NCI-H226 (cell line): ENCODE measurements around the gene DOCK11.

ENCODE experiments used
- DNase-seq: peaks from one replicate; pipeline ENCODE4 v3.0.0-alpha.2; 2015

Gene DOCK11

GRCh38 chrX:118502161-118502789 lies 6.7 kb downstream of the DOCK11 start:
- DNase-seq, result no peak

- no peak for DNase-seq
Observed at GRCh38 chrX:118503260-118504041, 7.8 kb downstream of the DOCK11 start.

GRCh38 chrX:118504581-118504980 lies 9.0 kb downstream of the DOCK11 start:
- DNase-seq, result no peak

DNA sequence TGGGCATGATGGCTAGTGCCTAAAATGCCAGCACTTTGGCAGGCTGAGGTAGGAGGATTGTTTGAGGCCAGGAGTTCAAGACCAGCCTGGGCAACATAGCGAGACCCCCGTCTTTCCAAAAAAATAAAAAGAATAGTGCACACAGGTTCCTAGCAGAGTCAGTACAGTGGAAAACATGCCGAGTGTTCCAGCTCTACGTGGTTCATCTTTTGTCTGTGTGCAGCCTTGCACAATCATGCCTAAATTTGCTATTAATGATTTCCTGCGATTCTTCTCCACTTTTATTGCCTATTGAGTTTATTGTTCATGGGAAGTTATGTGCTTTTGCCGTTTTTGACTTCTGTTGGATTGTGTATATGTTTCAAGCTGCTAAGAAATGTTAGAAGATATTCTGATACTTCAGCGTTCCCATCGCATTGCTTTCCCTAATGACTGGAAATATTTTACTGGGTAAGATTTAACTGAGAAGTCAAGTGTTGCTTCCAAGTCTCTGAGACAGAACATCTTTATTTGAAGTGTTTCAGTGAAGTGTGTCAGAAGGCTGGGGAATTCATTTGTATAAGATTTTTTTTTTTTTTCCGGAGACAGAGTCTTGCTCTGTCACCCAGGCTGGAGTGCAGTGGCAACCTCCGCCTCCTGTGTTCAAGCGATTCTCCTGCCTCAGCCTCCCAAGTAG lies 11.3 kb downstream of the DOCK11 start:
- no peak for DNase-seq

DNA sequence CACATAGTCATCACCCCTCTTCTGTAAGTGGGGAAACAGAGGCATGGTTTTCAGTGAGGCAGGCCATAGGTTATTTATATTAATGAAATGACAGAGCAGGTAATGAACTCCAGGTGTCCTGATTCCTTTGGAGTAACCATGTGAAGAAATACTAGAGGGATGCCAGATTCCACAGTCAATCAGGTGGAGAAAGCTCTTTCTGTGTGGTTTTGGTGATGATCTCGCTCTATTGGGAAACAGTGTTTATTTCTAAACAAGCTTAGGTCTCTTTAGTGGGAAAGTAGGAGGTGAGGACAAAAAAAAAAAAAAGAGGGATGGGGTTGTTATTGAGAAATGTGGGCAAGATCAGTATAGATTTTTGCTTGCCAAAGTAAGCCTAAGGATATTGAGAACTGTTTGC lies 12.2 kb downstream of the DOCK11 start:
- no peak for DNase-seq

- DNase-seq, result no peak
Observed at GRCh38 chrX:118508221-118508620, 12.6 kb downstream of the DOCK11 start.

GRCh38 chrX:118508635-118509034 lies 13.0 kb downstream of the DOCK11 start:
- DNase-seq, result no peak

- no peak for DNase-seq
Observed at GRCh38 chrX:118510111-118510510, 14.5 kb downstream of the DOCK11 start.

DNA sequence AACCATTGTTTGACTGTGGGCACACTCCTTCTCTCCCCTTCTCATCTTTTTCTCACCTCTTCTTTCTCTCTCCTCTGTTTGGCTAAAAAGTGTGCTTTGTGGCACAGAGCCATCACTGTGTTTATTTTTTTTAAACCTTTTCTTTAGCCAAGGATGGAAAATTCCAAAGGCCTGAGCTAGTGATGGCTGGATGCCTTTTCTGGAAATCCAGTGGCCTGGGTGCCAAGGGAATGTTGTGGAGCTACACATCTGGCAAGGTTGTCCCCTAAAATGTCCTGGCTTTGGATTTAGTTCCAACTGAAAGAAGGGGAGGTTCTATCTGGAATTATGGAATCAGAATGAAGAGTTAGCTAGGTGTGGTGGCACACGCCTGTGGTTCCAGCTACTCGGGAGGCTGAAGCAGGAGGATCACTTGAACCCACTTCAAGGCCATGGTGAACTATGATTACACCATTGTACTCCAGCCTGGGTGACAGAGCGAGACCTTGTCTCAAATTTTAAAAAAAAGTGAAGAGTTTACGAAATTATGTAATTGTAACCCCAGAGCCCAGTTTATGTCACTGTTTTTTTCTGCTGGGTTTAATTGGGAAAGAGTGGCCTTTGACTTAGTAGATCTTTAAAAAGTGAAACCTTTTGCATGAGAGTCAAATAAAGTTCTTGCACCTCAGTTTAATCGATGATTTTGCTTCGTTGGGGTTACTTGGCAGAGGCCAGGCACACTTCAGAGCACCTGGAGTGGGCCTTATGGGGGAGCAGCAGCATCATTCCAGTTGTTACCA lies 17.7 kb downstream of the DOCK11 start:
- DNase-seq, result no peak

- no peak for DNase-seq
Observed at GRCh38 chrX:118519411-118520215, 24.0 kb downstream of the DOCK11 start.

DNA sequence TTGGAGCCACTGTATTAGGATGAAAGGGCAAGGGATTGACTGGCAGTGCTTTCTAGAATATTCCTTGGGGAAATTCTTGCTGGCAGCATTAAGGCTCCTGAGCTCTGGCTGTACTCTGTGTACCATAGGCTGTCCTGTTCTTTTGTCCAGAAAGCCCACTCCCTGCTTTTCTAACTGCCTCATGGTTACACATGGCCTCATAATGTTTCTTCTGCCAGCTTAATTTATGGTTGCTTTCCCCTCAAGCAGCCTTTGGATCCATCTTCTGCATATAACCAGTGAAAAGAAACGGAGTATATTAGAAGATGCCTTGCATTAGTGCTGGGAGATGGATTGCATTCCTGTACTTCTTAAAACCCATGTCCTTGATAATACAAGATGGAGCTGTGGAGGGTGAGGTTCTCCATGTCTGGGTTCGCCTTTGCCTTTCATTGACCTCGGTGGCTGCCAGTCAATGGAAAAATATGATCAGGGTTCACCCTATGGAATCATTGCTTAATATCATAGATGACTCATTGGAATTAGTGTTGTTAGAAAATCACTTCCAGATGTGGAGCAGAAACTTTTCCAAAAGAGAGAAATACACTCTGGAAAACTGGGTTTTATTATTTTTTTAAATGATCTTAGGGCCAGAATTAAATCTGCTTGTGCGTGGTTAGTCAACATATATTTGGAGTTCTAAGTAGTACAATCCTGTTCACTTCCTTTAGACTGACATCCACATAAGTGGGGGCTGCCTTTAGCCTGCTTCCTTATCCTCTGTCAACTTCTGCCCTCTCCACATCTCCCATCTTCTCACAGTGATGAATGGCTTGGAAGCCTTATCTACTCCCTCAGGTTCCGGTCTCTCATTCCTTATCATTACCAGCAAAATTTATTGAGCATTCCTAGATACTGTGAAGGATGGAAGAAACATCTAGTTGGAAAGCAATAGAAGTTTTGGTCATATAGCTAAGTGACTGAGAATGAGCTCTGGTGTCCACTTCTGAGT lies 24.9 kb downstream of the DOCK11 start:
- peak; percentile 68 for DNase-seq

DNA sequence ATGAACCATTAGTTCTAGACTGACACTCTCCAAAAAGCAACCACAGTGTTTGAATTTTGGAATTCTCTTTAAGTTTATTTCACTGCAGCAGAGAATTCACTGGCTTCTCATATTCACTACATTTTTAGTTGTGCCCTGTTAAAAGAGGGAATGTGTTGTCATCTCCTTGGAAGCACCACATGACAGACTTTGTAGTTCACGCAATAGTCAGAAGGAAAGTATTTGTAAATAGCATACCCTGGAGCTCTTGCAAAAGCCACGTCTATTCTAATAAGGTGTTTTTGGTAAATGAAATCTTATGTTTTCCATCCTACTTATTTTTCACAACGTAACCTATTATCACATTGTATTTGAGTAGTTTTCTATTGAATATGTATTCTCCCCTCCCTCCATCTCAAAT lies 25.8 kb downstream of the DOCK11 start:
- no peak for DNase-seq

DNA sequence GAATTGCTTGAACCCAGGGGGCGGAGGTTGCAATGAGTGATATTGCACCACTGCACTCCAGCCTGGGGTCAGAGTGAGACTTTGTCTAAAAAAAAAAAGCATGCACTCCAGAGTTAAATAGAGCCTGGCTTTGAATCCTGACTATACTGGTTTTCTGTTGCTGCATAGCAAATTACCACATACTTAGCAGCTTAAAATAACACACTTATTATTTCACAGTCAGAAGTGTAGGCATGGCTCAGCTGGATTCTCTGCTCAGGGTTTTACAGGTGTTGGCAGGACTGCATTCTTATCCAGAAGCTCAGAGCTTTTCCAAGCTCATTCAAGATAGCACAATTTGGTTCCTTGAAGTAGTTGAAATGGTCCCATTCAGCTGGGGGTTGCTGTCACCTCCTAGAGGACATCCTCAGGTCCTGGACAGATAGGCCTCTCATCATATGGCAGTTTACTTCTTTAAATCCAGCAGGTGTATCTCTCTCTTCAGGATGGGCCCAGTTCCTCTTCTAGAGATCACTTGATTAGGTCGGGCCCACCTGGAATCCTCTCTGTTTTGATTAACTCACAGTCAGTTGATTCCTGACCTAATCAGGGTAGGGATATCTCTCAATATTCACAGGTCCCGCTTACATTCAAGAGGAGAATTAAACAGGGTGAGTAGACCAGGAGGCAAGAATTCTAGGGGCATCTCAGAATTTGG lies 26.8 kb downstream of the DOCK11 start:
- no peak for DNase-seq

DNA sequence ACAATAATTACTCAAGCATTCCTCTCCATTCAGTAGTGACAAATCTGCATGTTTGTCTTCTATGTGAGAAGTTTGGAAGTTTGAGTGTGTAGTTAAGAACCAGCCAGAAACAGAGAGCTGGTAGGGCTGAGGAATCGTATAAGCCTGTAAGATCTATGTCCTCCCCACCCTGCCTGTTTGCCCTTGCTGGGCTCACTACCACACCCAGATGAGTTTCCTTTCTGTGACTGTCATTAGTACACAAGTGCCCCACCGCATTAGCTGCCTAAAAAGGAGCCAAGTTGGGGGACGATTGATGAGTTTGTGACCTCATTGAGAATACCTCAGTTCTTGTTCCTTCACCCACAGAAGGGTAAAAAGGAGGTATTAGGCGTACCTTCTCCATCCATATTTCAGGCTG lies 28.3 kb downstream of the DOCK11 start:
- no peak for DNase-seq

- no peak for DNase-seq
Observed at GRCh38 chrX:118524344-118524743, 28.7 kb downstream of the DOCK11 start.

DNA sequence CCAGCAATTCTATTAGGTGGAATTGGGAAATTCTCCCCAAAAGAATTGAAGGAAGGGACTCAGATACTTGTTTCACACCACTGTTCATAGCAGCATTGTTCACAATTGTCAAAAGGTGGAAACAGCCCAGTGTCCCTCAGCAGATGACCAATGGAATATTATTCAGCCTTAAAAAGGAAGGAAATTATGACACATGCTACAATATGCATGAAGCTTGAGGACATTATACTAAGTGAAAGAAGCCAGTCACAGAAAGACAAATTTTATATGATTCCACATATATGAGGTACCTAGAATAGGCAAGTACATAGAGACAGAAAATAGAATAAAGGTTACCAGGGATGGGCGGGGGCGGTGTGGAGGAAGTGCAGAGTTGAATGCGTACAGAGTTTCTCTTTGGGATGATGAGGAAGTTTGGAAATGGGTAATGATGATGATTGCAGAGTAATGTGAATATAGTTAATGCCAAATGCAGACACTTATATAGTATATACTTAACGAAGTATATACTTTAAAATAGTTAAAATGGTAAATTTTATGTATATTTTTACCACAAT lies 29.6 kb downstream of the DOCK11 start:
- DNase-seq, result no peak

- DNase-seq, result no peak
Observed at GRCh38 chrX:118526149-118526548, 30.5 kb downstream of the DOCK11 start.

DNA sequence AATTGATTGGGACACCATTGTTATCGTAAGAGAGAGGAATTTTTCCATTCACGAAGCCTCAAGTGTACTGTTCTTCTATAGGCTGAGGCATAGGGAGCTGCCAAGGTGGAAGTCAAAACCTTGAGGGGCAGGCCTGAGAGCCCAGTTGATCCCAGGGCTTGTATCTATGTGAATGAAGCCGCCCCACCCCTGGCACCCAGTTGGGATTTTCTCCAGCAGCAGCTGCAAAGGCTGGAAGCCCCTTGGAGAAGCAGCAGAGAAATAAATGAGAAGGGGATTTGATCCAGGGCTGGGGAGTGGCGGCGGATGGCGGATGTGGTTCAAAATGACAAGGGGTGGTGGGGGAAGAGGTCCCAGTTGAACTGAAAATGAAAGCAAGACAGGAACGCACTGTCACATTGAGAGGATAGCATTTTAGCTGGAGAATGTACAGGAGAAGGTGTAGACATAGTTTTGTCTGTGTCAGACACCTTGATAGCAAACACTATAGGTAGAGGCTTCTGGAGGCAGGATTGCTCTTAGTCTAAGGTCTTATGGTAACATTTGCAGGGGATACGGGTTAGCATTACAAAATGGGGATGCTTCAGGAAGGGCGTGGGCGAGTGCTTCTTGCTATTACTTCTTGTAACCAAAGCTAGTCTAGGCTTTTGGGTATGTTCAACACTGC lies 32.6 kb downstream of the DOCK11 start:
- DNase-seq, result no peak

DNA sequence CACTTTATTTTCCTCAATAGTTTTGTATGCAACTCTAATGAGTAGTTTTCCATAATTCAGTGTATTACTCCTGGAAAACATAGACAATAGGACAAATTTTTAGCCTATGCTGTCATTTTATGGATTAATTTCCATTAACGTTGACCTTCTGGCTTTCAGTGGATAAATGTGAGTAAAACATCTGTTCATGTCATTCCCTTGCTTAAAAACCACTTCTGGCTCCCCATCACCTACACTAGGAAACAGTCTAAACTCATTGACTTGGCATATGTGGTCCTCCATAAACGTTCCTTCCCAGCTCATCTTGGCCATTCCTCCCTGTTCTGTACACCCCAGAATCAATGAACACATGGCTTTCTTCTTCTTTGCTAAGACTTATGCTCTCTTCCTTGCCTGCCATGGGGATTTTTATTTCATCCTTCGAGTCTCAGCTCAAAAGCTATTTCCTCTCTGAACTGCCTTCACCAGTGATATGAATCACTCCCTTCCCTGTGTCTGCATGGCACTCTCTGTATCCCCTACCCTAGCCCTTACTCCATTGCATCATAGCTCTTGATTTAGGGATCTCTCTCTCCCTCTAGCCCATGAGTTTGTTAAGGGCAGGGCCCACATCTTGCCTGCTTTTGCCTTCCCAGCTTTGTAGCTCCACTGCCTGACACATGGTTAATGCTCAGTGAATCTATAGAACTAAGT lies 34.8 kb downstream of the DOCK11 start:
- DNase-seq, result peak; percentile 23
